ENCODE data around the gene COL23A1. TPM values are rescaled to one million over a fixed set of nuclear protein-coding genes. Genes with fewer than 3 reads are reported as not detected.

Gene COL23A1
- total and polyA plus RNA-seq, 2 experiments from 2014 or later, result 4.8 to 8.2 TPM

DNA sequence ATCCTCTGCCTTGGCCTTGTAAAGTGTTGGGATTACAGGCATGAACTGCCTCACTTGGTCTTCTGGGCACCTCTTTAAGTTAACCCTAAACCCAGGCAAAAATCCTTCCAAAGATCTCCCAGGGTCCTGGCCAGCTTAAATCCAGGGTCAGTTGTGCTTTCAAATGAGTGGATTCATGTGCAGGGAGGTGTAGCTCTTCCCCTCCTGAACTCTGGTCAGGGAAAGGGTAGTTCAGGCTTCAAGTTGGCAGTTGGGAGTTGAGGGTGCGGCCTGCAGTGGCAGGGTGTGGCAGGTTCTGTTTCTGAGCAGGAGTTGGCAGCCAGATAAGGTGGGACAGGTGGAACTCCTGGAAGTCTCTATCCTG, 382.3 kb downstream of the COL23A1 start:
- Histone ChIP-seq H3K9me2 (ENCODE audit: insufficient read depth) (no peaks in the 10 kb centered on the region), H3K36me3 (ENCODE audit: insufficient read depth) (peaks cover 59% of the 10 kb centered on the region), H3K4me2 (peak overlapping the region; percentile 99; the same call in 1 of the 2 replicates), H3K79me2 (replicated peaks; ENCODE audit: insufficient read depth) (peaks cover 56% of the 10 kb centered on the region), H3K27me3 (ENCODE audit: insufficient read depth) (no peaks in the 10 kb centered on the region), H3K27ac (ENCODE audit: low read depth) (peak overlapping the region; percentile 42; the same call in 1 of the 2 replicates), H3F3A (replicated peaks; ENCODE audit: low read depth) (peaks cover 75% of the 10 kb centered on the region), H3K4me1 (ENCODE audit: insufficient read depth) (peaks cover 23% of the 10 kb centered on the region), H4K20me1 (replicated peaks; ENCODE audit: insufficient read depth) (peaks cover 64% of the 10 kb centered on the region), H3K4me3 (no peak overlapping the region; the same call in 1 of the 2 replicates), H2AFZ (no peak overlapping the region)
- ATAC-seq (no peak), DNase-seq (ENCODE audit: low spot score) (no peak)
- Mint-ChIP-seq H3K4me3 (peak overlapping the region; percentile 90), H3K27ac (peak overlapping the region; percentile 44; the same call in 1 of the 2 replicates), H3K27me3 (ENCODE audit: insufficient read depth, low read depth, poor library complexity) (peaks cover 47% of the 10 kb centered on the region), H3K36me3 (ENCODE audit: low read depth) (peaks cover 81% of the 10 kb centered on the region), H3K4me1 (peaks cover 38% of the 10 kb centered on the region), H3K9me3 (peaks cover 8% of the 10 kb centered on the region)
- no peak for TF ChIP-seq CREB1 (CRISPR knock-in tag; IDR thresholded peaks at IDR 0.05; ENCODE audit: low read depth)
- TF ChIP-seq, protein P1, sequence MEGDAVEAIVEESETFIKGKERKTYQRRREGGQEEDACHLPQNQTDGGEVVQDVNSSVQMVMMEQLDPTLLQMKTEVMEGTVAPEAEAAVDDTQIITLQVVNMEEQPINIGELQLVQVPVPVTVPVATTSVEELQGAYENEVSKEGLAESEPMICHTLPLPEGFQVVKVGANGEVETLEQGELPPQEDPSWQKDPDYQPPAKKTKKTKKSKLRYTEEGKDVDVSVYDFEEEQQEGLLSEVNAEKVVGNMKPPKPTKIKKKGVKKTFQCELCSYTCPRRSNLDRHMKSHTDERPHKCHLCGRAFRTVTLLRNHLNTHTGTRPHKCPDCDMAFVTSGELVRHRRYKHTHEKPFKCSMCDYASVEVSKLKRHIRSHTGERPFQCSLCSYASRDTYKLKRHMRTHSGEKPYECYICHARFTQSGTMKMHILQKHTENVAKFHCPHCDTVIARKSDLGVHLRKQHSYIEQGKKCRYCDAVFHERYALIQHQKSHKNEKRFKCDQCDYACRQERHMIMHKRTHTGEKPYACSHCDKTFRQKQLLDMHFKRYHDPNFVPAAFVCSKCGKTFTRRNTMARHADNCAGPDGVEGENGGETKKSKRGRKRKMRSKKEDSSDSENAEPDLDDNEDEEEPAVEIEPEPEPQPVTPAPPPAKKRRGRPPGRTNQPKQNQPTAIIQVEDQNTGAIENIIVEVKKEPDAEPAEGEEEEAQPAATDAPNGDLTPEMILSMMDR (conservative IDR thresholded peaks at IDR 0.05; ENCODE audit: low read depth in 2 of 2), result no peak
- TF ChIP-seq JUNB (IDR thresholded peaks at IDR 0.05; ENCODE audit: unreplicated experiment), result no peak
- TF ChIP-seq, protein P2, sequence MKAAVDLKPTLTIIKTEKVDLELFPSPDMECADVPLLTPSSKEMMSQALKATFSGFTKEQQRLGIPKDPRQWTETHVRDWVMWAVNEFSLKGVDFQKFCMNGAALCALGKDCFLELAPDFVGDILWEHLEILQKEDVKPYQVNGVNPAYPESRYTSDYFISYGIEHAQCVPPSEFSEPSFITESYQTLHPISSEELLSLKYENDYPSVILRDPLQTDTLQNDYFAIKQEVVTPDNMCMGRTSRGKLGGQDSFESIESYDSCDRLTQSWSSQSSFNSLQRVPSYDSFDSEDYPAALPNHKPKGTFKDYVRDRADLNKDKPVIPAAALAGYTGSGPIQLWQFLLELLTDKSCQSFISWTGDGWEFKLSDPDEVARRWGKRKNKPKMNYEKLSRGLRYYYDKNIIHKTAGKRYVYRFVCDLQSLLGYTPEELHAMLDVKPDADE (IDR thresholded peaks at IDR 0.05), result no peak
- TF ChIP-seq POLR2AphosphoS5 (IDR thresholded peaks at IDR 0.05; ENCODE audit: low read depth), result peak; percentile 40

DNA sequence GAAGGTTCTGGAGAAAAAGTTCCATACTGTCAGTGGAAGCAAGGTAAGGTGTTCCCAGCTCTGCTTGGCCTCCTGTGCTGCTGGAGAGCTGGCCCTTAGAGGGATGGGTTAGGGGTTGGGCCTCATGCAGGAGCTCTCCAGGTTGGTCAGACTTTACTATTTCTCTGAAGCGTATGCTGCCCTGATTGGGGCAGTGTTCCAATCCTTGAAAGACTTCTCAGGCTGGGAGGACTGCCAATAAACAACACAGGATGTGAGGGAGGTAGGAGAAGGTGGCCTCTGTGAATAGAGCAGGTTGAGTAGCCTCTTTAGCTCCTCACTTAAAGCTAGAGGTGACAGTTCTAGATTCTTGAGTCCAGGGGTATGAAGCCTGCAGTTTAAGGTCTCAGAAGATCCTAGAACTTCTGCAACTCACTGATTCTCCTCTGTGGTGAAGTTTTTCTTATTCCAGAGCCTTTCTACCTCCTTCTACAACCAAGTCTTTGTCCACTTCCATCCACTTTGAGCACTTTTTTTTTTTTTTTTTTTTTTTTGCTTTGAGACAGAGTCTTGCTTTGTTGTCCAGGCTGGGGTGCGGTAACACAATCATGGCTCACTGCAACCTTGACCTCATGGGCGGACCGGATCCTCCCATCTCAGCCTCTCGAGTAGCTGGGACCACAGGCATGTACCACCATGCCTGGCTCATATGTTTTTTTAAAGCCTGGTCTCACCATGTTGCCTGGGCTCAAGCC, 382.8 kb downstream of the COL23A1 start:
- Mint-ChIP-seq H3K4me1 (peaks cover 38% of the 10 kb centered on the region), H3K27ac (no peak overlapping the region), H3K4me3 (peak overlapping the region; percentile 90), H3K9me3 (peaks cover 8% of the 10 kb centered on the region), H3K27me3 (ENCODE audit: insufficient read depth, low read depth, poor library complexity) (peaks cover 43% of the 10 kb centered on the region), H3K36me3 (ENCODE audit: low read depth) (peaks cover 75% of the 10 kb centered on the region)
- Histone ChIP-seq H3K79me2 (replicated peaks; ENCODE audit: insufficient read depth) (peaks cover 56% of the 10 kb centered on the region), H3K36me3 (ENCODE audit: insufficient read depth) (peaks cover 59% of the 10 kb centered on the region), H3K27me3 (ENCODE audit: insufficient read depth) (no peaks in the 10 kb centered on the region), H3K9me2 (ENCODE audit: insufficient read depth) (no peaks in the 10 kb centered on the region), H3F3A (replicated peaks; ENCODE audit: low read depth) (peaks cover 70% of the 10 kb centered on the region), H4K20me1 (replicated peaks; ENCODE audit: insufficient read depth) (peaks cover 64% of the 10 kb centered on the region), H3K27ac (ENCODE audit: low read depth) (peak overlapping the region; percentile 84; the same call in 1 of the 2 replicates), H3K4me3 (peak overlapping the region; percentile 100), H3K4me1 (ENCODE audit: insufficient read depth) (peaks cover 23% of the 10 kb centered on the region), H3K4me2 (peak overlapping the region; percentile 99), H2AFZ (no peak overlapping the region)
- ATAC-seq (no peak), DNase-seq (ENCODE audit: low spot score) (no peak)
- no peak for TF ChIP-seq CREB1 (CRISPR knock-in tag; IDR thresholded peaks at IDR 0.05; ENCODE audit: low read depth)
- TF ChIP-seq, protein P1 (conservative IDR thresholded peaks at IDR 0.05; ENCODE audit: low read depth in 2 of 2), result no peak
- TF ChIP-seq POLR2AphosphoS5 (IDR thresholded peaks at IDR 0.05; ENCODE audit: low read depth), result no peak
- no peak for TF ChIP-seq ZNF114 (CRISPR knock-in tag; IDR thresholded peaks at IDR 0.05)
- TF ChIP-seq, protein P3, sequence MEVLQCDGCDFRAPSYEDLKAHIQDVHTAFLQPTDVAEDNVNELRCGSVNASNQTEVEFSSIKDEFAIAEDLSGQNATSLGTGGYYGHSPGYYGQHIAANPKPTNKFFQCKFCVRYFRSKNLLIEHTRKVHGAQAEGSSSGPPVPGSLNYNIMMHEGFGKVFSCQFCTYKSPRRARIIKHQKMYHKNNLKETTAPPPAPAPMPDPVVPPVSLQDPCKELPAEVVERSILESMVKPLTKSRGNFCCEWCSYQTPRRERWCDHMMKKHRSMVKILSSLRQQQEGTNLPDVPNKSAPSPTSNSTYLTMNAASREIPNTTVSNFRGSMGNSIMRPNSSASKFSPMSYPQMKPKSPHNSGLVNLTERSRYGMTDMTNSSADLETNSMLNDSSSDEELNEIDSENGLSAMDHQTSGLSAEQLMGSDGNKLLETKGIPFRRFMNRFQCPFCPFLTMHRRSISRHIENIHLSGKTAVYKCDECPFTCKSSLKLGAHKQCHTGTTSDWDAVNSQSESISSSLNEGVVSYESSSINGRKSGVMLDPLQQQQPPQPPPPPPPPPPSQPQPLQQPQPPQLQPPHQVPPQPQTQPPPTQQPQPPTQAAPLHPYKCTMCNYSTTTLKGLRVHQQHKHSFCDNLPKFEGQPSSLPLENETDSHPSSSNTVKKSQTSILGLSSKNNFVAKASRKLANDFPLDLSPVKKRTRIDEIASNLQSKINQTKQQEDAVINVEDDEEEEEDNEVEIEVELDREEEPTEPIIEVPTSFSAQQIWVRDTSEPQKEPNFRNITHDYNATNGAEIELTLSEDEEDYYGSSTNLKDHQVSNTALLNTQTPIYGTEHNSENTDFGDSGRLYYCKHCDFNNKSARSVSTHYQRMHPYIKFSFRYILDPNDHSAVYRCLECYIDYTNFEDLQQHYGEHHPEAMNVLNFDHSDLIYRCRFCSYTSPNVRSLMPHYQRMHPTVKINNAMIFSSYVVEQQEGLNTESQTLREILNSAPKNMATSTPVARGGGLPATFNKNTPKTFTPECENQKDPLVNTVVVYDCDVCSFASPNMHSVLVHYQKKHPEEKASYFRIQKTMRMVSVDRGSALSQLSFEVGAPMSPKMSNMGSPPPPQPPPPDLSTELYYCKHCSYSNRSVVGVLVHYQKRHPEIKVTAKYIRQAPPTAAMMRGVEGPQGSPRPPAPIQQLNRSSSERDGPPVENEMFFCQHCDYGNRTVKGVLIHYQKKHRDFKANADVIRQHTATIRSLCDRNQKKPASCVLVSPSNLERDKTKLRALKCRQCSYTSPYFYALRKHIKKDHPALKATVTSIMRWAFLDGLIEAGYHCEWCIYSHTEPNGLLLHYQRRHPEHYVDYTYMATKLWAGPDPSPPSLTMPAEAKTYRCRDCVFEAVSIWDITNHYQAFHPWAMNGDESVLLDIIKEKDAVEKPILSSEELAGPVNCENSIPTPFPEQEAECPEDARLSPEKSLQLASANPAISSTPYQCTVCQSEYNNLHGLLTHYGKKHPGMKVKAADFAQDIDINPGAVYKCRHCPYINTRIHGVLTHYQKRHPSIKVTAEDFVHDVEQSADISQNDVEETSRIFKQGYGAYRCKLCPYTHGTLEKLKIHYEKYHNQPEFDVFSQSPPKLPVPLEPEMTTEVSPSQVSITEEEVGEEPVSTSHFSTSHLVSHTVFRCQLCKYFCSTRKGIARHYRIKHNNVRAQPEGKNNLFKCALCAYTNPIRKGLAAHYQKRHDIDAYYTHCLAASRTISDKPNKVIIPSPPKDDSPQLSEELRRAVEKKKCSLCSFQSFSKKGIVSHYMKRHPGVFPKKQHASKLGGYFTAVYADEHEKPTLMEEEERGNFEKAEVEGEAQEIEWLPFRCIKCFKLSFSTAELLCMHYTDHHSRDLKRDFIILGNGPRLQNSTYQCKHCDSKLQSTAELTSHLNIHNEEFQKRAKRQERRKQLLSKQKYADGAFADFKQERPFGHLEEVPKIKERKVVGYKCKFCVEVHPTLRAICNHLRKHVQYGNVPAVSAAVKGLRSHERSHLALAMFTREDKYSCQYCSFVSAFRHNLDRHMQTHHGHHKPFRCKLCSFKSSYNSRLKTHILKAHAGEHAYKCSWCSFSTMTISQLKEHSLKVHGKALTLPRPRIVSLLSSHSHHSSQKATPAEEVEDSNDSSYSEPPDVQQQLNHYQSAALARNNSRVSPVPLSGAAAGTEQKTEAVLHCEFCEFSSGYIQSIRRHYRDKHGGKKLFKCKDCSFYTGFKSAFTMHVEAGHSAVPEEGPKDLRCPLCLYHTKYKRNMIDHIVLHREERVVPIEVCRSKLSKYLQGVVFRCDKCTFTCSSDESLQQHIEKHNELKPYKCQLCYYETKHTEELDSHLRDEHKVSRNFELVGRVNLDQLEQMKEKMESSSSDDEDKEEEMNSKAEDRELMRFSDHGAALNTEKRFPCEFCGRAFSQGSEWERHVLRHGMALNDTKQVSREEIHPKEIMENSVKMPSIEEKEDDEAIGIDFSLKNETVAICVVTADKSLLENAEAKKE (CRISPR knock-in tag; IDR thresholded peaks at IDR 0.05), result no peak

Measured in GM23338 (cell line).